Measurements from ENCODE around the gene TIGD6. TPM values are rescaled to one million over a fixed set of nuclear protein-coding genes. Genes with fewer than 3 reads are reported as not detected.

The TIGD6 gene
- total RNA-seq, 1 experiment from 2014 or later = 2.1 TPM

Other genes starting within 250 kb of the TIGD6 start
- not detected for gene PDE6A, start 55.9 kb downstream of the TIGD6 start, total RNA-seq (2021; ENCODE audit: unreplicated experiment)
- 7.8 TPM for gene SLC26A2, start 39.9 kb downstream of the TIGD6 start, total RNA-seq (2021; ENCODE audit: unreplicated experiment)
- gene HMGXB3, start 85 bp upstream of the TIGD6 start, total RNA-seq (2021; ENCODE audit: unreplicated experiment) = 41.8 TPM
- gene CSF1R, start 85.9 kb upstream of the TIGD6 start, total RNA-seq (2021; ENCODE audit: unreplicated experiment) = 0.17 TPM
- 0.34 TPM for gene PDGFRB, start 155.2 kb upstream of the TIGD6 start, total RNA-seq (2021; ENCODE audit: unreplicated experiment)
- gene CDX1, start 166.1 kb upstream of the TIGD6 start, total RNA-seq (2021; ENCODE audit: unreplicated experiment) = not detected
- not detected for gene SLC6A7, start 189.4 kb upstream of the TIGD6 start, total RNA-seq (2021; ENCODE audit: unreplicated experiment)

Measured in HCT116 (cell line).